IMR-90 (cell line): Measurements from ENCODE around the gene QTRT2. TPM values are rescaled to one million over a fixed set of nuclear protein-coding genes. Genes with fewer than 3 reads are reported as not detected.

Source experiments
- ATAC-seq: fragments of 200-7000 bp; cut with Tn5 transposase; 2 replicates; pipeline ENCODE4 v1.9.1; 2020; ENCODE audit warnings: low read depth, mild to moderate bottlenecking, moderate library complexity
- BruUV-seq: library from RNA; stranded (reverse); fragments of 400-500 nt; replicated peaks from 2 replicates; lab custom pipeline; 2021; lab: Mats Ljungman, UMichigan
- CTCF ChIA-PET: fragments of 300-600 bp; formaldehyde crosslinking; extraction: SDS; loops from one replicate; lab custom pipeline; 2021; ENCODE audit warnings: antibody characterized with exemption; lab: Yijun Ruan, JAX
- POLR2A ChIA-PET: fragments of 300-600 bp; sonication (Branson Sonifier 250); formaldehyde crosslinking; loops from one replicate; lab custom pipeline; 2022; ENCODE audit warnings: antibody characterized with exemption; ENCODE audit not compliant: unreplicated experiment; lab: Charles Lee
- DNase-seq: peaks from one replicate; pipeline ENCODE4 v3.0.0; 2013
- H2AFZ ChIP-seq: replicated peaks from 2 replicates; pipeline ENCODE3; 2013; ENCODE audit warnings: low read length, mild to moderate bottlenecking; ENCODE audit not compliant: poor library complexity
- H2AK5ac ChIP-seq: 2 replicates; pipeline ENCODE4 v1.6.1; 2013; ENCODE audit warnings: low read depth, low read length, inconsistent platforms
- H2AK9ac ChIP-seq: replicated peaks from 2 replicates; pipeline ENCODE3; 2013; ENCODE audit warnings: mild to moderate bottlenecking, low read depth, low read length, moderate library complexity; ENCODE audit not compliant: poor library complexity
- H2BK120ac ChIP-seq: 2 replicates; pipeline ENCODE4 v1.6.1; 2013; ENCODE audit warnings: low read depth, low read length, inconsistent platforms
- H2BK15ac ChIP-seq: 3 replicates; pipeline ENCODE4 v1.6.1; 2013; ENCODE audit warnings: low read depth, low read length, inconsistent platforms
- H2BK20ac ChIP-seq: 2 replicates; pipeline ENCODE4 v1.6.1; 2013; ENCODE audit warnings: low read depth, mild to moderate bottlenecking, inconsistent platforms, low read length, moderate library complexity
- H2BK5ac ChIP-seq: 2 replicates; pipeline ENCODE4 v1.6.1; 2013; ENCODE audit warnings: mild to moderate bottlenecking, low read depth, low read length, inconsistent platforms; ENCODE audit not compliant: poor library complexity, severe bottlenecking
- H3K14ac ChIP-seq: replicated peaks from 2 replicates; pipeline ENCODE4 v1.6.1; 2013; ENCODE audit warnings: low read depth, low read length, inconsistent platforms
- H3K18ac ChIP-seq: 2 replicates; pipeline ENCODE4 v1.6.1; 2013; ENCODE audit warnings: low read depth, low read length, control low read depth
- H3K23ac ChIP-seq: 2 replicates; pipeline ENCODE4 v1.6.1; 2013; ENCODE audit warnings: low read depth, low read length, inconsistent platforms
- H3K27ac ChIP-seq: 2 replicates; pipeline ENCODE4 v1.5.1; 2013; ENCODE audit warnings: mild to moderate bottlenecking, control low read depth, low read length; ENCODE audit not compliant: insufficient read depth
- H3K27me3 ChIP-seq: 2 replicates; pipeline ENCODE4 v1.6.1; 2013; ENCODE audit warnings: low read length; ENCODE audit not compliant: control insufficient read depth, insufficient read depth
- H3K36me3 ChIP-seq: 2 replicates; pipeline ENCODE4 v1.6.1; 2013; ENCODE audit warnings: low read length, mixed read lengths; ENCODE audit not compliant: control insufficient read depth, insufficient read depth
- H3K4ac ChIP-seq: 2 replicates; pipeline ENCODE4 v1.6.1; 2013; ENCODE audit warnings: low read depth, low read length, inconsistent platforms
- H3K4me1 ChIP-seq: 2 replicates; pipeline ENCODE4 v1.6.1; 2013; ENCODE audit warnings: low read length, mixed read lengths; ENCODE audit not compliant: control insufficient read depth, insufficient read depth
- H3K4me2 ChIP-seq: 2 replicates; pipeline ENCODE4 v1.6.1; 2013; ENCODE audit warnings: low read depth, mild to moderate bottlenecking, control low read depth, low read length, moderate library complexity
- H3K4me3 ChIP-seq: 2 replicates; pipeline ENCODE4 v1.5.1; 2013; ENCODE audit warnings: low read depth, mild to moderate bottlenecking, control low read depth, low read length, moderate library complexity; ENCODE audit not compliant: insufficient read depth
- H3K56ac ChIP-seq: 2 replicates; pipeline ENCODE4 v1.6.1; 2013; ENCODE audit warnings: low read length, inconsistent platforms; ENCODE audit not compliant: insufficient read depth; ENCODE audit errors: extremely low read depth
- H3K79me1 ChIP-seq, 2 experiments: 2 replicates each; pipeline ENCODE4 v1.6.1; 2013; ENCODE audit warnings: low read length in 2 of 2, inconsistent platforms in 1 of 2, low read depth in 1 of 2
- H3K9ac ChIP-seq: 2 replicates; pipeline ENCODE4 v1.6.1; 2013; ENCODE audit warnings: low read depth, low read length, control low read depth
- H3K9me1 ChIP-seq: 2 replicates; pipeline ENCODE4 v1.6.1; 2013; ENCODE audit warnings: low read length, inconsistent platforms; ENCODE audit not compliant: insufficient read depth
- H3K9me3 ChIP-seq: 2 replicates; pipeline ENCODE4 v1.6.1; 2013; ENCODE audit warnings: low read length; ENCODE audit not compliant: control insufficient read depth, insufficient read depth
- H4K20me1 ChIP-seq: 2 replicates; pipeline ENCODE4 v1.6.1; 2013; ENCODE audit warnings: low read length, inconsistent platforms; ENCODE audit not compliant: insufficient read depth
- H4K5ac ChIP-seq: 2 replicates; pipeline ENCODE4 v1.6.1; 2013; ENCODE audit warnings: mild to moderate bottlenecking, low read depth, low read length, control low read depth
- H4K8ac ChIP-seq, 2 experiments: 2 replicates each; pipeline ENCODE4 v1.6.1; 2013; ENCODE audit warnings: low read depth in 2 of 2, low read length in 2 of 2, control low read depth in 1 of 2, inconsistent platforms in 1 of 2
- H4K91ac ChIP-seq: 2 replicates; pipeline ENCODE4 v1.6.1; 2013; ENCODE audit warnings: low read depth, low read length, inconsistent platforms; ENCODE audit not compliant: insufficient read depth
- RCOR1 ChIP-seq: IDR thresholded peaks from 2 replicates; pipeline ENCODE4 v1.6.1; 2012; ENCODE audit warnings: mild to moderate bottlenecking, low read length, improper control_type of control experiment; ENCODE audit not compliant: insufficient replicate concordance
- SMC3 ChIP-seq: fragments of 150-350 bp; IDR thresholded peaks from 2 replicates; pipeline ENCODE4 v1.6.1; 2016; ENCODE audit warnings: low read depth, mild to moderate bottlenecking, antibody characterized with exemption, low read length, moderate library complexity
- dilution Hi-C: fragments of 300-500 bp; cut with HindIII; formaldehyde crosslinking; loops from one replicate; pipeline ENCODE4 v1.14.3; 2018; ENCODE audit warnings: low sequenced_read_pairs; ENCODE audit not compliant: unreplicated experiment
- in situ Hi-C: fragments of 300-500 bp; cut with MboI; formaldehyde crosslinking; loops from 3 replicates; pipeline ENCODE4 v1.14.3; 2019; ENCODE audit warnings: low sequenced_read_pairs, inconsistent platforms, mixed read lengths
- intact Hi-C: fragments of 100-400 bp; cut with micrococcal nuclease; formaldehyde crosslinking; loops from 2 replicates; pipeline ENCODE4 v1.10.0; 2022
- polyA plus RNA-seq, 3 experiments: library from polyadenylated mRNA; depleted of rRNA; stranded (reverse); fragments of >200 nt; gene quantifications; 2 replicates each; pipeline ENCODE4 v1.2.3, GENCODE V29; 2012; ENCODE audit warnings: low replicate concordance in 1 of 3
- total RNA-seq: library from RNA; depleted of rRNA; stranded (reverse); fragments of >200 nt; gene quantifications from 2 replicates; pipeline ENCODE4 v1.2.3, GENCODE V29; 2012

Gene QTRT2
- total and polyA plus RNA-seq, 2 of the 4 experiments (the other 2 are of a cell fraction), result 7.3 to 15.6 TPM

- in situ Hi-C loops, result no loop called here
- Histone ChIP-seq H3K4me1 (no peaks in the 10 kb centered on the region), H2AK5ac (no peak overlapping the region), H4K91ac (no peak overlapping the region), H3K27me3 (no peaks in the 10 kb centered on the region), H3K4me3 (no peak overlapping the region), H3K23ac (no peak overlapping the region), H3K4ac (no peak overlapping the region), H3K36me3 (no peaks in the 10 kb centered on the region), H2BK20ac (no peak overlapping the region), H2BK15ac (no peak overlapping the region), H3K9me3 (no peaks in the 10 kb centered on the region), H4K5ac (no peak overlapping the region), H3K9me1 (no peaks in the 10 kb centered on the region), H2BK120ac (no peak overlapping the region), H3K27ac (no peak overlapping the region), H3K18ac (no peak overlapping the region), H3K56ac (no peak overlapping the region), H3K14ac (no peak overlapping the region), H3K9ac (no peak overlapping the region), H4K8ac (no peak overlapping the region), H2AK9ac (no peak overlapping the region), H3K79me1 (no peaks in the 10 kb centered on the region), H3K4me2 (no peak overlapping the region), H2AFZ (no peak overlapping the region), H4K20me1 (no peaks in the 10 kb centered on the region), H2BK5ac (no peak overlapping the region)
- intact Hi-C loops, result no loop called here
- ATAC-seq, result no peak
- CTCF ChIA-PET, result no interaction called here
- POLR2A ChIA-PET, result no interaction called here
- BruUV-seq, result no TSS peak
- dilution Hi-C loops, result no loop called here
- DNase-seq, result no peak
- TF ChIP-seq SMC3, result no peak
- TF ChIP-seq RCOR1, result no peak
Measured at GRCh38 chr3:114043205-114043604, 13.3 kb upstream of the QTRT2 start.
